HepG2 (cell line): ENCODE data around the gene VIPR1.

Source experiments
- DNMT1 ChIP-seq: sonication (generic); formaldehyde crosslinking; IDR thresholded peaks from 2 replicates; pipeline ENCODE4 v1.5.1; 2020; ENCODE audit warnings: mild to moderate bottlenecking, missing genetic modification reagents
- RXRA ChIP-seq: sonication (generic); formaldehyde crosslinking; IDR thresholded peaks from 2 replicates; pipeline ENCODE4 v1.5.1; 2020; ENCODE audit warnings: missing genetic modification reagents
- TFE3 ChIP-seq: IDR thresholded peaks from 2 replicates; pipeline ENCODE4 v1.6.1; 2016
- ZMAT3 ChIP-seq: sonication (generic); formaldehyde crosslinking; conservative IDR thresholded peaks from 2 replicates; pipeline ENCODE4 v1.7.0; 2021; ENCODE audit warnings: missing genetic modification reagents

- TF ChIP-seq ZMAT3 (no peak), RXRA (CRISPR knock-in tag) (no peak), TFE3 (no peak), DNMT1 (no peak)
Observed at GRCh38 chr3:42498034-42498433, 4.4 kb upstream of the VIPR1 start.
